SJCRH30 (cell line): ENCODE measurements around the gene SGK1. TPM values are rescaled to one million over a fixed set of nuclear protein-coding genes. Genes with fewer than 3 reads are reported as not detected.
"Not testable (repeated sequence)": the region's sequence is repeated elsewhere in the genome, so short reads cannot be mapped to it uniquely, and the experiment has no call there.

Source experiments
- DNase-seq, 2 experiments: peaks; one replicate each; pipeline ENCODE4 v3.0.0-alpha.2; 2015 to 2020
- H3K27ac ChIP-seq: fragments of 250-450 bp; sonication (Bioruptor Pico); 2 replicates; pipeline ENCODE4 v1.5.1; 2020; ENCODE audit warnings: mild to moderate bottlenecking, moderate library complexity
- H3K27me3 ChIP-seq: fragments of 250-450 bp; sonication (Bioruptor Pico); 2 replicates; pipeline ENCODE4 v1.5.1; 2020; ENCODE audit warnings: mild to moderate bottlenecking, moderate library complexity
- H3K36me3 ChIP-seq: fragments of 250-450 bp; sonication (Bioruptor Pico); 2 replicates; pipeline ENCODE4 v1.5.1; 2020; ENCODE audit warnings: mild to moderate bottlenecking, moderate library complexity
- H3K4me1 ChIP-seq: fragments of 250-450 bp; sonication (Bioruptor Pico); 2 replicates; pipeline ENCODE4 v1.5.1; 2020; ENCODE audit warnings: mild to moderate bottlenecking, moderate library complexity
- H3K4me3 ChIP-seq: fragments of 250-450 bp; sonication (Bioruptor Pico); 2 replicates; pipeline ENCODE4 v1.5.1; 2020; ENCODE audit warnings: mild to moderate bottlenecking, moderate library complexity
- H3K9me3 ChIP-seq: fragments of 250-450 bp; sonication (Bioruptor Pico); replicated peaks from 2 replicates; pipeline ENCODE4 v1.5.1; 2020; ENCODE audit warnings: mild to moderate bottlenecking, moderate library complexity
- total RNA-seq: library from RNA; depleted of rRNA; stranded (reverse); fragments of >200 nt; shearing (Covaris generic); gene quantifications from 2 replicates; pipeline ENCODE4 v1.2.3, GENCODE V29; 2014

Gene SGK1
- total RNA-seq, 1 experiment from 2014 or later: 1.6 TPM

DNA sequence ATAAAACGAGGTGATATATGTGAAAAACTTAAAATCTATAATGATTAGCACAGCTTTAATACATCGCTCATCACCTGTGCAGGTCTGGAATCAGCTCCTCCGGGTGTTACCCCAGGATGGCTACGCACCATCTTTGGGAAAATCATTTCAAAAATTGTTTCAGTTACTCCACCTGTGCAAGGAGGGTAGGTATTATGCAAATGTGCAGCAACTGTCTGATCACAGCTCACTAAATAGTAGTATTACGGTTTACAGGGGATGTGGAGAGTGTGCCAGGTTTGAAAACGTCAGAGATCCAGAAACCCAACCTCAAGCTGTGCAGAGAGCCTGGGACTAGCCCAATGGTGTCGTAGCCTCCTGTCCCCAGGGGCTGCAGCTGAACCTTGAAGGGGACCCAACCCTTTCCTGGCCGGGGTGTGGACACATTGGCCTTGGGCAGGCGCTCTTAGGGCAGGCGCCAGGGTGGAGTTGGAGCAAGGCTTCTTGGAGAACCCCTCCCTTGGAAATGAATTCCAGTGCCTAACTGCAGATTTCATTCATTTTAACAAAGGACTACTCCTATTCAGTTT is 24.2 kb upstream of the SGK1 start:
- Histone ChIP-seq H3K9me3 (no peaks in the 10 kb centered on the region), H3K27ac (no peak overlapping the region), H3K4me3 (no peak overlapping the region), H3K36me3 (no peaks in the 10 kb centered on the region), H3K27me3 (no peaks in the 10 kb centered on the region), H3K4me1 (no peaks in the 10 kb centered on the region)
- DNase-seq: no peak

DNA sequence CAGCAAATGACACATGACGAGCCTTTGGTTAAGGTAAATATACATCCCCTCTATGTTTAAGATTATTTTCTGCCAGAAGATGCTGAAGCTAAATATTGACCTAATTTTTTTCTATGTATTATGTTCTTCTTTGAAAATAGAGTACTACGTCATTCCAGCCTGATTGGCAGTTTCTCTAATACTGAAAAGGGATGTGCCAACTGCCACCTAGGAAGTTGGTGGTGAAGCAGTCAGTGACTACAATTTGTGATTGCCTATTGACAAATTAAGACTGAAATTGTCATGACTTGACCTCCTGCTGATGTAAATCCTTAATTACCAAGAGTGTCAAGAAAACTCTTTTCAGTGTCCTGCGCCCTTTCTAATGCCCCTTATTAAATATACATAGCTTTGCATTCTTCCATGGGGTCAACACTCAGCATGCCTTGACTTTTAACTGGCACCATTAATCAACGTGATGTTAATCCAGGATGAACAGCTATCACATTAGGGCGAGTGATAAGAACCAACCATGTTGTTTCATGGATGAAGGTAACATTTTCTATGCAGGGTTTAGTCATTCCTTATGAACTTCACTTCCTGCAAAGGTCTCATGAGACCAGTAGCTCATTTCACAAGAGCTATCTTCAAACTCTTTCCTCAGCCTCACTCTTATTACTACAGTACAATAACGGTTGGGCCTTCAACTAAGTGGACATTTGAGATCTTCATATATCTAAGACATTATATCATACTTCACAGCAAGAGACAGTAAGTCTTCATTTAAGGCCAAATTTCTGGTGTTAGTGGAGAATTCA is 22.5 kb upstream of the SGK1 start:
- DNase-seq: no peak
- no peaks in the 10 kb centered on the region for H3K9me3 ChIP-seq

DNA sequence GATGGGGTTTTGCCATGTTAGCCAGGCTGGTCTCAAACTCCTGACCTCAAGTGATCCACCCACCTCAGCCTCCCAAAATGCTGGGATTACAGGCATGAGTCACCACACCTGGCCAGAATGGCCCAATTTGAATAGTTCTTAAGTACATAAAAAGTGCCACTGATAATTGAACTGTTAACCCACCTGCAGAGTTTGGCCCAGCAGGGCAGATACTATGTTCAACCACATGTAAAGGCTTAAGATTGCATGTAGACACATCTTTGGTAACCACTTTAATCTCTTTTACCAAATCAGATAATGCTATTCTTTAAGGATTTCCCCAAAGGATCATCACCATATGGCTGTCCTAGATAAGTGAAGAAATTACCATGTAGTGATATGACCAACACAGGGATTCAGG is 21.3 kb upstream of the SGK1 start:
- no peak for DNase-seq
- Histone ChIP-seq H3K9me3 (no peaks in the 10 kb centered on the region), H3K27ac (no peak overlapping the region), H3K27me3 (no peaks in the 10 kb centered on the region), H3K36me3 (no peaks in the 10 kb centered on the region), H3K4me3 (no peak overlapping the region), H3K4me1 (no peaks in the 10 kb centered on the region)

More for the DNA sequence above, 22.5 kb upstream of the SGK1 start:
- H3K4me1 ChIP-seq: no peaks in the 10 kb centered on the region
- H3K27ac ChIP-seq: no peak overlapping the region
- no peak overlapping the region for H3K4me3 ChIP-seq
- no peaks in the 10 kb centered on the region for H3K36me3 ChIP-seq
- H3K27me3 ChIP-seq: no peaks in the 10 kb centered on the region

DNA sequence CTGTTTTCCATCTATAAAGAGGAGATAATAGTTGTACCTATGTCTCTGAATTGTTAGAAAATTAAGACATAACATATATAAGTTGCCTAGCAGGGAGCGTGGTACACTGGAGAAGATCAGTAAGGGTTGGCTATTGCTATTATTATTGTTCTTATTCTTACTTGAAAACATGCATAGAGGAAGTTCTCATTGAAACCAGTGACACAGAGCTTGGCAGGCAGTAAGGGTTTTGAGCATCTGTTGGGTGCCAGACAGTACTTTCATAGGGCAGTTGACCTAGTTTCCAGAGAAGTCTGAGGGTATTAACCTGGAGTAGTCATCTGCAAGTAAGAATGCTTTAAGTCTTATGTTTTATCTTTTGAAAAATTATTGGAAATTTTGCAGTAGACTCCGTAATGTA is 13.3 kb upstream of the SGK1 start:
- no peaks in the 10 kb centered on the region for H3K4me1 ChIP-seq
- H3K9me3 ChIP-seq: no peaks in the 10 kb centered on the region
- no peaks in the 10 kb centered on the region for H3K27me3 ChIP-seq
- no peak overlapping the region for H3K4me3 ChIP-seq
- no peak for DNase-seq
- no peaks in the 10 kb centered on the region for H3K36me3 ChIP-seq
- no peak overlapping the region for H3K27ac ChIP-seq

DNA sequence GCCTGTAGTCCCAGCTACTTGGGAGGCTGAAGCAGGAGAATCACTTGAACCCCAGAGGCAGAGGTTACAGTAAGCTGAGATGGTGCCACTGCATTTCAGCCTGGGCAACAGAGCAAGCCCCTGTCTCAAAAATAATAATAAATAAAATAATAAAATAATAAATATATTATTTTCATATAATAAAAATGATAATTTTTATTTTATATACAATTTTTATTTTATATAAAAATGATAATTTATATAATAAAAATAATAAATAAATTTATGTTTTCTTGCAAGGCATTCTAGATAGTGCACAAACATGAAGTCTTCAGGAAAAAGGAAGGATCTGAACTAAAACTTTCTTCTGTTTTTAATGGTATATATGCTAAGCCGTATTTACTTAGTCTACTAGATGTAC is 12.6 kb upstream of the SGK1 start:
- no peaks in the 10 kb centered on the region for H3K4me1 ChIP-seq
- H3K36me3 ChIP-seq: no peaks in the 10 kb centered on the region
- H3K4me3 ChIP-seq: no peak overlapping the region
- no peaks in the 10 kb centered on the region for H3K27me3 ChIP-seq
- no peak for DNase-seq
- H3K9me3 ChIP-seq: no peaks in the 10 kb centered on the region
- no peak overlapping the region for H3K27ac ChIP-seq

DNA sequence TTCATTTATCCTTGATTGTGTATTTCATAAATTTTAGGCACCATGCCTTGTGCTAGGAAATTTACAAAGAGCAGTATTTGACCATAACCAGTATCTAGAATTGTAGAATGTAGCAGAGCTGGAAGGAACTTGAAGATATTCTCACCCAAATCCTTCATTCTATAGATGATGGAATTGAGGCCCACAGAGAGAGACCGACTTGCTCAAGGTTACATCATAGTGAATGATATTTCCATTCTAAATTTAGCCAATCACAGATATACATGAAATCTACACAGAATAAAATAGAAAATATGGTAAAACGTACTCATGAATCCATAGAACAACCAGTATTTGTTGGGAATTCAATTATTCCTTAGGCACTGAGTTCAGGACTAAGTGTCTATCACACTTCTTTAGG is 10.9 kb upstream of the SGK1 start:
- Histone ChIP-seq H3K4me1 (no peaks in the 10 kb centered on the region), H3K27me3 (no peaks in the 10 kb centered on the region)
- DNase-seq: no peak

DNA sequence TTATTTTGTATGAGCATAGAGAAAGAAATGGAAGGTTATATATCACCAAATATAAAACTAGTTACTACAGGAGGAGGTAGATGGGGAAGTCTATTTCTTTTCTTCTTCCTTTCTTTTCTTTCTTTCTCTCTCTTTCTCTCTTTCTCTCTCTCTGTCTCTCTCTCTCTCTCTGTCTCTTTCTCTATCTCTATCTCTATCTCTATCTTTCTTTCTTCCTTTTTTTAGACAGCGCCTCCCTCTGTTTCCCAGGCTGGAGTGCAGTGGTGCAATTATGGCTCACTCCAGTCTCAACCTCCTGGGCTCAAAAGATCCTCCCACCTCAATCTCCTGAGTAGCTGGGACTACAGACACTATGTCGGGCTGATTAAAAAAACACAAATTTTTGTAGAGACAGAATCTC is 10.2 kb upstream of the SGK1 start:
- H3K27ac ChIP-seq: no peak overlapping the region

More for the DNA sequence above, 10.9 kb upstream of the SGK1 start:
- Histone ChIP-seq H3K9me3 (no peaks in the 10 kb centered on the region), H3K4me3 (no peak overlapping the region), H3K27ac (no peak overlapping the region), H3K36me3 (no peaks in the 10 kb centered on the region)

DNA sequence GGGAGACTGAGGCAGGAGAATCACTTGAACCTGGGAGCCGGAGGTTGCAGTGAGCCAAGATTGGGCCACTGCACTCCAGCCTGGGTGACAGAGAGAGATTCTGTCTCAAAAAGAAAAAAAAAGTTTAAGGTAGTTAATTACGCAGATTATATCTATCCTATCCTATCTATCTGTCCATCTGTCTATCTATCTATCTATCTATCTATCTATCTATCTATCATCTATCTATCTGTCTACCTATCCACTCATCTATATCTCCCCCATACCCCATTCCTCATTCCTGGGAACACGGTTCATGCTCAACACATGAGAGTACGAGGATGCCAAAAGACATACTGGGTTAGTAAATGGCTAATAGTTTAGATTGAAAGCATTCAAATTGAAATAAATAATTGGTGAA is 8.3 kb upstream of the SGK1 start:
- H3K9me3 ChIP-seq, H3K4me1 ChIP-seq, H3K4me3 ChIP-seq, H3K36me3 ChIP-seq, H3K27me3 ChIP-seq, DNase-seq, H3K27ac ChIP-seq: not testable (repeated sequence)

More for the DNA sequence above, 10.2 kb upstream of the SGK1 start:
- DNase-seq: no peak
- H3K4me3 ChIP-seq: no peak overlapping the region
- no peaks in the 10 kb centered on the region for H3K4me1 ChIP-seq
- H3K27me3 ChIP-seq: no peaks in the 10 kb centered on the region
- no peaks in the 10 kb centered on the region for H3K36me3 ChIP-seq
- no peaks in the 10 kb centered on the region for H3K9me3 ChIP-seq

DNA sequence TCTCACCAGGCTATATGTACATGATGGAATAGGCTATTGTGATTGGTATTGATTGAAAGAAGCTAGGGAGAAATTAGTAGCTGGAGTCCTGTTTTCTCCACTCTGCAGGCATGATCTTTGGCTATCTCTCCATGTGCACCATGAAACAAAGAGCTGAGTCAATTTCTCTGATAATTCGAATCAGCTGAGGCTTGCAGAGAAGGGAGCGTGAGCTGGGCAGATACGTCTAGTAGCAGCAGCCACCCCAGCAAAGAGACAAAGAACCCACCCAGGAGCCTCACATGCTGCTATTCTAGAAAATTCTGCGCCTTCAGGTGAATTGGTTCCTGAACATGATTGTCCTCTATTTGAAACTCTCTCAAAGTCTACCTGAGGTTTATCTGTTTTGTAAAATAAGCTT is 6.9 kb upstream of the SGK1 start:
- H3K27me3 ChIP-seq: no peaks in the 10 kb centered on the region
- no peak for DNase-seq
- no peak overlapping the region for H3K4me3 ChIP-seq
- no peaks in the 10 kb centered on the region for H3K9me3 ChIP-seq
- no peak overlapping the region for H3K27ac ChIP-seq
- H3K4me1 ChIP-seq: no peaks in the 10 kb centered on the region
- H3K36me3 ChIP-seq: no peaks in the 10 kb centered on the region

DNA sequence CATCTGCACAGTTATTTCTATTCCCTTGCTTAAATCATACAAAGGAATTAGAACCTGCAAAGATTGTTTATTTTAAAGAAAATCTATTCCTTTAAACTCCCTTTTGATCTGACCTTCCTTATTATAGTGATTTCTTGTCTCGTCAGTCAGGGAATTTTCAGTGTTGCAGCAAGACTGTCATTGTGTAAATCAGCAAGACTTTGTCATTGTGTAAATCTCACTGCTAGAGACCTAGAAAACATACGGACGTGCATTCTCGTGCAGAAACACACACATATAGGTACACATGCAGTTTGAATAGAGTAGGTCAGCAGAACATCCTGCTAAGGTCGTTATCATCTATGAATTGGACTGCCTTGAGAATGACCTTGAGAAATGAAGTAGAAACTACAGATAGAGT is 6.2 kb upstream of the SGK1 start:
- Histone ChIP-seq H3K4me1 (no peaks in the 10 kb centered on the region), H3K9me3 (no peaks in the 10 kb centered on the region), H3K27me3 (no peaks in the 10 kb centered on the region), H3K27ac (no peak overlapping the region), H3K4me3 (no peak overlapping the region), H3K36me3 (no peaks in the 10 kb centered on the region)
- DNase-seq: no peak

DNA sequence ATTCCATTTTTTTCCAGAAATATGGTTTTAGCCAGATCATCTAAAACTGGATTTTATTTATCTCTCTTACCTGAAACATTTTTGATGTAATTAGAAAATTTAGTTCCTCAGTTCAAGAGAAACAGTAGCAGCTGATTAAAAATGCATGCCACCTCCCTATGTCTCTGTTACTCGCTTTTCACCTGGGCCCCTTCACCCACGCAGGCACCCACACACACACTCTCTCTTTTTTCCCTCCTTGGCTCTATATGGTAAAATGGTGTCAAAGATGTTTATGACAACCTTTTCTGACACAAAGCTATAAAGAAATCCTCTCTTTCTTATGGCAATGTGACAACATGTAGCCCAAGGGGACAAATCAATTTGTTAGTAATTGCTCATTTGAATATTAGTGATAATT is 5.8 kb upstream of the SGK1 start:
- Histone ChIP-seq H3K27ac (no peak overlapping the region), H3K27me3 (no peaks in the 10 kb centered on the region), H3K4me3 (no peak overlapping the region), H3K4me1 (no peaks in the 10 kb centered on the region), H3K36me3 (no peaks in the 10 kb centered on the region), H3K9me3 (no peaks in the 10 kb centered on the region)
- DNase-seq: no peak

DNA sequence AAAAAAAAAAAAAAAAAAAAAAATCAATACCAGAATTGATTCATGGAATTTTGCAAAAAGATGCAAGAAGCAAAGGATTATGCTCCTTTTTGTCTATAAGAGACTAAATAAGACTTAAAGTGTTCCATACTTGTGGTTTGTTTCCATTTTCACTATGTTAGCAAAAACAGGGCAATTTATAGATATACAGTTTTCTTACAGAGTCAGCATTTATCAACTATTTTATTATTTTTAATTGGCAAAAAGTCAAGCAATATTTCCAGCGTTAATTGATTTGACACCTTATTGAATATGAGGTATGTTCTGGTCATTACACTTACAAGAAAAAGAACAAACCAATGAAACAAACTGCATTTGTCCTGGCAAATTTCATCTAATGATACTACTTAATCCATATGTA is 5.4 kb upstream of the SGK1 start:
- no peak for DNase-seq
- H3K9me3 ChIP-seq: no peaks in the 10 kb centered on the region
- no peak overlapping the region for H3K27ac ChIP-seq
- no peaks in the 10 kb centered on the region for H3K4me1 ChIP-seq
- no peak overlapping the region for H3K4me3 ChIP-seq
- no peaks in the 10 kb centered on the region for H3K36me3 ChIP-seq
- no peaks in the 10 kb centered on the region for H3K27me3 ChIP-seq

DNA sequence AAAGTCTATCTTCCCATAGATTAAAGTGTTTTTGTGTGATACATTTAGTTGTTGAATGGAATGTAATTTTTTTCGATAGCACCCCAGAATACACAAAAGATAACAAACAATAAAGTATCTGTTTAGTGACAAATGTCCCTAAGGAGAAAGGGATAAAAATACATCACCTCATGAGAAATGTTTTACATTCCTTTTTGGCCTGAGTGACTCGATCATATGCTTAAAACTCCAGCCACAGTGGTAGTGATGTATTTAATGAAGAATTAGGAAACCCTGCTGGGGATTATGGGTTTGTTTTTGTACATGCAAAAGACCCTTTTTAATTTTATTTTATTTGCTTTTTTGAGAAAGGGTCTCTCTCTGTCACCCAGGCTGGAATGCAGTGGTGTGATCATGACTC is 4.3 kb upstream of the SGK1 start:
- no peak for DNase-seq
- no peak overlapping the region for H3K27ac ChIP-seq
- H3K27me3 ChIP-seq: no peaks in the 10 kb centered on the region
- H3K4me3 ChIP-seq: no peak overlapping the region
- no peaks in the 10 kb centered on the region for H3K4me1 ChIP-seq
- H3K36me3 ChIP-seq: no peaks in the 10 kb centered on the region
- no peaks in the 10 kb centered on the region for H3K9me3 ChIP-seq

DNA sequence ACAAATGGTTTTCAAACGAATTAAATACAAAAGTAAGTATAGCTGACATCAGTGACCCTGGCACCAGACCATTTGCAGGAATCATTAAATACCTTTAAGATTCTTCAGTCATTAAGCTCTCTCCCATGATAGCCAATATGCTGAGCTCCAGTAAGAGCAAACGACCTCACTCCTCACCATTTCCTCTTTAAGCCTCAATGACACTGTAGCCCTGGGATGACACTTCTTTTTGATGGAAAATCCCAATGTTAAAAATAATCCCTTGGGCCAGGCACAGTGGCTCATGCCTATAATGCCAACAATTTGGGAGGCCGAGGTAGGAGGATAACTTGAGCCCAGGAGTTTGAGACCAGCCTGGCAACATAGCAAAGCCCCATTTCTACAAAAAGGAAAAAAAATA is 3.3 kb upstream of the SGK1 start:
- Histone ChIP-seq H3K4me1 (no peaks in the 10 kb centered on the region), H3K9me3 (no peaks in the 10 kb centered on the region), H3K36me3 (no peaks in the 10 kb centered on the region), H3K27ac (no peak overlapping the region), H3K27me3 (no peaks in the 10 kb centered on the region), H3K4me3 (no peak overlapping the region)
- DNase-seq: no peak

DNA sequence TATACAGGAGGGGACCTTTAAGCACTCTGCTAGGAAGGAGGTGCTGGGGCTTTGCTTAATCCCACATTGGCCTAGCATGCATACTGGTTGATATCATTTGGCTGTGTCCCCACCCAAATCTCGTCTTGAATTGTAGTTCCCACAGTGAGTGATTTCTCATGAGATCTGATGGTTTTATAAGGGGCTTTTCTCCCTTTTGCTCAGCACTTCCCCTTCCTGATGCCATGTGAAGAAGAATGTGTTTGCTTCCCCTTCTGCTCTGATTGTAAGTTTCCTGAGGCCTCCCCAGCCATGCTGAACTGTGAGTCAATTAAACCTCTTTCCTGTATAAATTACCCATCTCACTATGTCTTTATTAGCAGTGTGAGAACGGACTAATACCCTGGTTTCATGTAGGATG is 1.8 kb upstream of the SGK1 start:
- H3K4me1 ChIP-seq, H3K27ac ChIP-seq, H3K9me3 ChIP-seq, DNase-seq, H3K4me3 ChIP-seq, H3K27me3 ChIP-seq, H3K36me3 ChIP-seq: not testable (repeated sequence)

DNA sequence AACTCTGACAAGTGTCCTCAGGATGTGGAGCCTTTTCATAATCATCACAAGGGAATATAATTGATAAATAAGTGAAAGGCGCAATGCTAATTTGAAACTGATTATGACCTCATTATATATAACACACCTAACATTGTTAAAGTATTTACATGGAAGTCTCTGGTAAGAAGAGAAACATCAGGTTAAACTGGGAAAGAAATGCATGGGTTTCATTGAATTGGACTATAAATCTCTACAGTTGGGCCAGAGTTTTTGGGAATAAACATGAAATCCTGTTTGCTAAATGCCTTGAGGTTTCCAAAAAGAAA is 1.0 kb upstream of the SGK1 start:
- no peak overlapping the region for H3K4me3 ChIP-seq
- H3K27me3 ChIP-seq: 0 out of 2 replicates have a peak, but pooled peaks cover 2% of the 10 kb centered on the region
- no peak overlapping the region for H3K27ac ChIP-seq
- no peak for DNase-seq
- no peaks in the 10 kb centered on the region for H3K4me1 ChIP-seq
- no peaks in the 10 kb centered on the region for H3K9me3 ChIP-seq
- H3K36me3 ChIP-seq: no peaks in the 10 kb centered on the region
